Activated naive CD8-positive, alpha-beta T cell treated with anti-CD3 and anti-CD28 coated beads, Interleukin-2, amount 10 ng/mL, durations not matched to agents 7 days and 5 days (primary cell): ENCODE results near the gene IL18BP. TPM values are rescaled to one million over a fixed set of nuclear protein-coding genes. Genes with fewer than 3 reads are reported as not detected.

Source experiments
- ATAC-seq: fragments of 150-1000 bp; cut with Tn5 transposase; one replicate; pipeline ENCODE4 v1.10.0; 2021; ENCODE audit warnings: low read depth, moderate library complexity
- POLR2A ChIA-PET: fragments of 350-600 bp; sonication (Branson Sonifier 250); formaldehyde crosslinking; loops from one replicate; lab custom pipeline; 2021; ENCODE audit warnings: antibody characterized with exemption; lab: Charles Lee
- DNase-seq: peaks from one replicate; pipeline ENCODE4 v3.0.0; 2021
- H3K27ac Mint-ChIP-seq: one replicate; pipeline ENCODE4 v1.8.0; 2022; ENCODE audit warnings: mild to moderate bottlenecking, mixed read lengths
- H3K27me3 Mint-ChIP-seq: one replicate; pipeline ENCODE4 v1.8.0; 2022; ENCODE audit warnings: mild to moderate bottlenecking, moderate library complexity, mixed read lengths
- H3K36me3 Mint-ChIP-seq: one replicate; pipeline ENCODE4 v1.8.0; 2021; ENCODE audit warnings: mild to moderate bottlenecking, mixed read lengths
- H3K4me1 Mint-ChIP-seq: one replicate; pipeline ENCODE4 v1.8.0; 2021; ENCODE audit warnings: mixed read lengths
- H3K4me3 Mint-ChIP-seq: one replicate; pipeline ENCODE4 v1.8.0; 2022; ENCODE audit warnings: mild to moderate bottlenecking, moderate library complexity, mixed read lengths
- H3K9me3 Mint-ChIP-seq: one replicate; pipeline ENCODE4 v1.8.0; 2021; ENCODE audit warnings: mixed read lengths
- total RNA-seq, 2 experiments: library from RNA; stranded (reverse); gene quantifications; one replicate each; pipeline ENCODE4 v1.2.3, GENCODE V29; 2021

The IL18BP gene
- total RNA-seq, 2 experiments from 2014 or later, result 21.2 to 22.9 TPM

- no peaks in the 10 kb centered on the region for H3K27me3 Mint-ChIP-seq
- ATAC-seq (no peak), DNase-seq (no peak)
- H3K4me1 Mint-ChIP-seq, result peaks cover 5% of the 10 kb centered on the region
- H3K36me3 Mint-ChIP-seq, result peaks cover 6% of the 10 kb centered on the region
- H3K27ac Mint-ChIP-seq, result no peak overlapping the region
- no peaks in the 10 kb centered on the region for H3K9me3 Mint-ChIP-seq
- no peak overlapping the region for H3K4me3 Mint-ChIP-seq
- POLR2A ChIA-PET, result no interaction called here
Measured at GRCh38 chr11:71986131-71986530, 12.6 kb upstream of the IL18BP start.

GRCh38 chr11:71987521-71987920 lies 11.2 kb upstream of the IL18BP start:
- H3K4me1 Mint-ChIP-seq, result peaks cover 8% of the 10 kb centered on the region
- H3K27me3 Mint-ChIP-seq, result no peaks in the 10 kb centered on the region
- no peak for ATAC-seq
- no peaks in the 10 kb centered on the region for H3K9me3 Mint-ChIP-seq
- H3K27ac Mint-ChIP-seq, result no peak overlapping the region
- no peak overlapping the region for H3K4me3 Mint-ChIP-seq
- no peak for DNase-seq
- peaks cover 4% of the 10 kb centered on the region for H3K36me3 Mint-ChIP-seq
- POLR2A ChIA-PET, result interaction anchor here (1.0 kb wide), 1 partner anchor 424 kb away, joined by 3 read pairs; no protein-coding TSS in a partner anchor

DNA sequence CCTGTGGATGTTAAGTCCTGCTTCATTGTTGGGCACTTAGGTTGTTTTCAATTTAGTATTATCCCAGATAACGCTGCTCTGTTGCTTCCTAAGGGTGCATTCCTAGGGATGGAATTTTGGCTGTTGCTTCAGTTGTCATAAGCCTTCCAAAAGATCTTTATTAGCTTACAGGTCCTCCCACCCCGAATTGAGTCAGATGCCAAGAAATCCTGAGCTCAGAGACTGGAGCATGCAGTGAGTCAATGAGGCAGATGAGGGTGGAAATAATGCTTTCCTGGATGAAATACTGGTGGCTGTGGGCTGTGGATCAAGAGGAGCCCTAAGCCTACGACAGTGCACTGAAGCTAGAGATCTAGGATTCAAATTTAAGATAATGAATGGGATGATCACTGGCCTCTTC lies 10.7 kb upstream of the IL18BP start:
- DNase-seq (no peak), ATAC-seq (no peak)
- POLR2A ChIA-PET, result interaction anchor here (0.5 to 1.0 kb wide), 2 partner anchors 19 to 424 kb away, joined by 3 read pairs; no protein-coding TSS in a partner anchor

DNA sequence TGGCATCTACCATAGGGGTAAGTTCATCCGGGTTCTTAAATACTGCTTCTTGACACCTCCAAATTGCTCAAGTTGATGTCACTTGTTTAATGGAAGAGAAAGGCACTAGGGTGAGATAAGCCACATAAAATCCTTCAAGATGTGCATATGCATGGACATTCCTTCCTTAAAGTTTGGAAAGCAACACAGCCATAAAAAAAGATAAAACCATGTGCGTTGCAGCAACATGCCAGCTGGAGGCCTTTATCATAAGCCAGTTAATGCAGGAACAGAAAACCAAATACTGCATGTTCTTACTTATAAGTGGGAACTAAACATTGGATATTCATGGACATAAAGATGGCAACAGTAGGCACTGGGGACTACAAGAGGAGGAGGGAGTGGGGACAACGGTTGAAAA lies 8.0 kb upstream of the IL18BP start:
- no peak for ATAC-seq
- DNase-seq, result no peak
- H3K36me3 Mint-ChIP-seq, result peaks cover 2% of the 10 kb centered on the region
- no peaks in the 10 kb centered on the region for H3K27me3 Mint-ChIP-seq
- H3K4me1 Mint-ChIP-seq, result peaks cover 4% of the 10 kb centered on the region
- no peaks in the 10 kb centered on the region for H3K9me3 Mint-ChIP-seq
- H3K27ac Mint-ChIP-seq, result no peak overlapping the region
- POLR2A ChIA-PET, result no interaction called here
- no peak overlapping the region for H3K4me3 Mint-ChIP-seq

More for the DNA sequence above, 10.7 kb upstream of the IL18BP start:
- Mint-ChIP-seq H3K27ac (no peak overlapping the region), H3K27me3 (no peaks in the 10 kb centered on the region), H3K9me3 (no peaks in the 10 kb centered on the region), H3K4me3 (no peak overlapping the region), H3K36me3 (peaks cover 4% of the 10 kb centered on the region), H3K4me1 (peaks cover 9% of the 10 kb centered on the region)

DNA sequence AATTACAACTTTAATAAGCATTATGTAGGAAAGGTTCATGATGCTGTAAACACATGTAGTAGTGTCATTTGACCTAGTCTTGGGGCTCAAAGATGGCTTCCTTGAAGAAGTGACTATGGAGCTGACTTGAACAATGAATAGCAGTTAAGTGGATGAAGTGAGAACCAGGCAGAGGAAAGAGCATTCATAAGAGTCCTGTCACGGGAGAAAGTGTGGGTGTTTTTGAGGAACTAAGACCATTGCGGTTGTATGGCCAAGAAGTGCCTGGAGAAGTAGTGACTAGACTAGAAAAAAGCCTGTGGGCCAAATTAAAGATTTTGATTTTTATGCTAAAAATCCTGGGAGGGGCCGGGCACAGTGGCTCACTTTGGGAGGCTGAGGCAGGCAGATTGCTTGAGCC lies 7.2 kb upstream of the IL18BP start:
- Mint-ChIP-seq H3K4me3 (no peak overlapping the region), H3K36me3 (peaks cover 2% of the 10 kb centered on the region), H3K9me3 (no peaks in the 10 kb centered on the region), H3K27me3 (no peaks in the 10 kb centered on the region), H3K27ac (no peak overlapping the region), H3K4me1 (peaks cover 4% of the 10 kb centered on the region)
- POLR2A ChIA-PET, result no interaction called here
- ATAC-seq, result no peak
- no peak for DNase-seq

DNA sequence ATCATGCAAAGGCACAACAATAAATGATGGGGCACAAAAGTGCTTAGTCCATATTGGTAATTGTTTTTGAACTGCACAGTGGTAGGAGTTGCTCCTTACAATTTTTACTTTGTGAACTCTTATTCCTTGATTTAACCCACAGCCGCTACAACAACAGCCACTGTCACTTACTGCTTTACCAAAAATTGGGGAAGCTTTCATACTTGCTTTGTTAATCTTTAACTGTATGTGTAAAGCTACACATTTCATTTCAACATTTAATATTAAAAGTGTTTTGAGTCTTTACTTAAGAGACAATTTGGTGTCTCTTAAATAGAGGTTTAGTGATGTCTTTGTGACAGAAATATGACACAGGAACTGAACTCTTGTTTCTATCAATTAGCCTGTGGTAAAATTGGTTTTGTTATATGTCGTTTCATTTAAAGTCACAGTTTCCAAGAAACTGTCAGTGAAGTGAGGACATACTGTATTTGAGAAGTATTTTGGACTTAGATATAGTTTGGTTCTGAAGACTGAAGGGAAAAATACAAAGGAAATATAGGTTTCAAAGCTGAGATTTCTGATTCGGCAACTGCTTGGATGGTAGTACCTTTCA lies 6.5 kb upstream of the IL18BP start:
- no peak for ATAC-seq
- DNase-seq, result no peak
- Mint-ChIP-seq H3K27ac (no peak overlapping the region), H3K4me3 (no peak overlapping the region), H3K4me1 (peaks cover 4% of the 10 kb centered on the region), H3K9me3 (no peaks in the 10 kb centered on the region), H3K27me3 (no peaks in the 10 kb centered on the region), H3K36me3 (no peaks in the 10 kb centered on the region)
- POLR2A ChIA-PET, result no interaction called here

GRCh38 chr11:71994786-71995185 lies 3.9 kb upstream of the IL18BP start:
- peaks cover 20% of the 10 kb centered on the region for H3K4me1 Mint-ChIP-seq

DNA sequence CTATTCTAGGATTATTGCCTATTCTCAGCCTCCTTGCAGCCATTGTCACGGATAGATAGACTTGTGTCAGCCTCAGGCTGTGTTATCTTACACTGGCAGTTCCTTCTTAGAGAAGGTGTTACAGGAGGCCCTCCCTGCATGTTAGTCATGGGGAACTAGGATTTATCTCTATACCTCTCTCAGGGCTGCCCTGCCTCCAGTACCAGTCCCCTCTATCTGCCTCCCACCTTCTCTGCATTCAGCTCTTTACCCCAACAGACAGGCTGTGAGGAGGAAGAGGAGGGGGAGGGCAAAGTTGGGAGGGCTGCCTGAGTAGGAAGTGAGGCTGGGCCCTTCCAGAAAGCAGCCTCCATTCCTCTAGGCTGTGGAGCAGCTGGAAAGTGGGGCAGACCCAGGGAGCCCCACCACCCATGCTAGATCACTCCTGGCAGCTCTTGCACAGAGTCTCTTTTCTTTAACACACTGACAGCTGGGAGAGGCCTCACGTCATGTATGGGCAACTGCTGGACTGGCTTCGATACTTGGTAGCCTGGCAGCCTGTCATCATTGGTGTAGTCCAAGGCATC lies 2.9 kb upstream of the IL18BP start:
- H3K36me3 Mint-ChIP-seq, result peaks cover 1% of the 10 kb centered on the region
- H3K9me3 Mint-ChIP-seq, result no peaks in the 10 kb centered on the region
- H3K27me3 Mint-ChIP-seq, result no peaks in the 10 kb centered on the region
- POLR2A ChIA-PET, result no interaction called here
- no peak for ATAC-seq
- H3K27ac Mint-ChIP-seq, result no peak overlapping the region
- no peak overlapping the region for H3K4me3 Mint-ChIP-seq
- DNase-seq, result no peak
- peaks cover 22% of the 10 kb centered on the region for H3K4me1 Mint-ChIP-seq

More at GRCh38 chr11:71994786-71995185, 3.9 kb upstream of the IL18BP start:
- ATAC-seq, result no peak
- DNase-seq, result no peak
- Mint-ChIP-seq H3K27ac (no peak overlapping the region), H3K27me3 (no peaks in the 10 kb centered on the region), H3K4me3 (no peak overlapping the region), H3K36me3 (peaks cover 1% of the 10 kb centered on the region), H3K9me3 (no peaks in the 10 kb centered on the region)
- POLR2A ChIA-PET, result interaction anchor here (0.5 kb wide), 1 partner anchor 1794 kb away, joined by 3 read pairs; no protein-coding TSS in a partner anchor

- H3K27ac Mint-ChIP-seq, result no peak overlapping the region
- no peaks in the 10 kb centered on the region for H3K9me3 Mint-ChIP-seq
- no peak for ATAC-seq
- H3K4me3 Mint-ChIP-seq, result no peak overlapping the region
- DNase-seq, result no peak
- peaks cover 1% of the 10 kb centered on the region for H3K36me3 Mint-ChIP-seq
- no peaks in the 10 kb centered on the region for H3K27me3 Mint-ChIP-seq
- H3K4me1 Mint-ChIP-seq, result peaks cover 22% of the 10 kb centered on the region
- POLR2A ChIA-PET, result no interaction called here
Measured at GRCh38 chr11:71996517-71996916, 2.2 kb upstream of the IL18BP start.

DNA sequence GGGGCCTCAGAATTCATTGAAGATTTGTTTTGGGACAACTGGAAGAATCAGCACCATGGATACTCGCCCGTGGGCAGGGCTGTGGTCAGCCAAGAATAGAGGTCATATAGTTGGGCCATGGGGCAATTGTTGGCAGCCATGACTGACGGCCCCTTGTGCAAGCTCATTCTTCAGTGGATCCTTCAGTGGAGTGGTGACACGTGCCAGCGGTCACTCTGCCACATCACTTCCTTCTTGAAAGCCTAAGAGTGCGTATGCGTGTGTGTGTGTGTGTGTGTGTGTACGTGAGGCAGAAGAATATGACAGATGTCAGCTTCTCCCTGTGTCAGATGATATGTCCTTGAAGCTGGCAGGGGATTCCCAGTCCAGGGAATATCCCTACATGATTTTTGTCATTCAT lies 1.8 kb upstream of the IL18BP start:
- POLR2A ChIA-PET, result interaction anchor here (0.7 kb wide), 1 partner anchor 40 kb away, joined by 4 read pairs; no protein-coding TSS in a partner anchor
- Mint-ChIP-seq H3K4me3 (no peak overlapping the region), H3K9me3 (no peaks in the 10 kb centered on the region), H3K4me1 (peaks cover 24% of the 10 kb centered on the region), H3K27ac (no peak overlapping the region), H3K27me3 (no peaks in the 10 kb centered on the region), H3K36me3 (peaks cover 4% of the 10 kb centered on the region)
- DNase-seq (no peak), ATAC-seq (no peak)

- POLR2A ChIA-PET, result interaction anchor here (0.7 to 1.3 kb wide), 2 partner anchors 41 to 93 kb away, joined by 3 to 4 read pairs; no protein-coding TSS in a partner anchor
- ATAC-seq (no peak), DNase-seq (no peak)
- no peak overlapping the region for H3K27ac Mint-ChIP-seq
- no peak overlapping the region for H3K4me3 Mint-ChIP-seq
- H3K4me1 Mint-ChIP-seq, result peaks cover 24% of the 10 kb centered on the region
- no peaks in the 10 kb centered on the region for H3K27me3 Mint-ChIP-seq
- peaks cover 8% of the 10 kb centered on the region for H3K36me3 Mint-ChIP-seq
- no peaks in the 10 kb centered on the region for H3K9me3 Mint-ChIP-seq
Measured at GRCh38 chr11:71997594-71997993, 1.1 kb upstream of the IL18BP start.

DNA sequence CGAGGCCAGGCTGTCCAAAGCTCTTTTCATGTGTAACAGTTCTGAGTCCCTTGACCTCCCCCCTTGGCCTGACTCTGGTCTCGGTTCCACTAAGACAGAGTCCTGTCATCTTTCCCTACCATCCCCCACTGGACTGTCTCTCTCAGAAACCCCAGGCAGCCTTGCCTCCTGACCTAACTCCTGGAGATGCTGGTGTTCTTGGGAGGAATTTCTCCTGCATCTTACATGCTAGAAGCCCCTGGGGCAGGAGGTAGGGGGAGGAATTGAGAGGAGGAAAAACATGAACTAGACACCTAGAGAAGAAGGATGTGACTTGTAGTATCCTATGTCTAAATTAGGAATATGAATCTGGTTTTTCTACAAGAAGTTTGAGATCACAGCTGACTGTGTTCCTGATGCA lies 648 bp upstream of the IL18BP start:
- Mint-ChIP-seq H3K4me1 (peaks cover 24% of the 10 kb centered on the region), H3K27me3 (no peaks in the 10 kb centered on the region), H3K27ac (peak overlapping the region; percentile 96), H3K9me3 (no peaks in the 10 kb centered on the region), H3K4me3 (no peak overlapping the region), H3K36me3 (peaks cover 9% of the 10 kb centered on the region)
- DNase-seq, result no peak
- POLR2A ChIA-PET, result interaction anchor here (1.0 to 1.7 kb wide), 4 partner anchors 10 to 93 kb away, joined by 3 to 4 read pairs (median 3); no protein-coding TSS in a partner anchor
- no peak for ATAC-seq

DNA sequence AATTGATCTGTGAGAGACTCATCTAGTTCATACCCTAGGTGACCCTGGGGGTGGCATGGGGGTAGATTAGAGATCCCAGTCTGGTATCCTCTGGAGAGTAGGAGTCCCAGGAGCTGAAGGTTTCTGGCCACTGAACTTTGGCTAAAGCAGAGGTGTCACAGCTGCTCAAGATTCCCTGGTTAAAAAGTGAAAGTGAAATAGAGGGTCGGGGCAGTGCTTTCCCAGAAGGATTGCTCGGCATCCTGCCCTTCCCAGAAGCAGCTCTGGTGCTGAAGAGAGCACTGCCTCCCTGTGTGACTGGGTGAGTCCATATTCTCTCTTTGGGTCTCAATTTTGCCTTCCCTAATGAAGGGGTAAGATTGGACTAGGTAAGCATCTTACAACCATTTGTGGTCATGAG lies 653 bp downstream of the IL18BP start:
- DNase-seq (no peak), ATAC-seq (no peak)
- POLR2A ChIA-PET, result interaction anchor here (0.6 to 1.7 kb wide), 5 partner anchors 13 to 113 kb away, joined by 3 to 4 read pairs (median 3); partner anchors contain the start of gene ANAPC15
- Mint-ChIP-seq H3K9me3 (no peaks in the 10 kb centered on the region), H3K27ac (peak overlapping the region; percentile 96), H3K27me3 (no peaks in the 10 kb centered on the region), H3K4me1 (peaks cover 24% of the 10 kb centered on the region), H3K36me3 (peaks cover 12% of the 10 kb centered on the region), H3K4me3 (peak overlapping the region; percentile 86)

- peaks cover 12% of the 10 kb centered on the region for H3K36me3 Mint-ChIP-seq
- ATAC-seq, result no peak
- peak overlapping the region; percentile 96 for H3K27ac Mint-ChIP-seq
- DNase-seq, result no peak
- H3K4me3 Mint-ChIP-seq, result peak overlapping the region; percentile 86
- POLR2A ChIA-PET, result interaction anchor here (0.6 to 1.7 kb wide), 3 partner anchors 13 to 113 kb away, joined by 3 read pairs; partner anchors contain the start of gene ANAPC15
- H3K27me3 Mint-ChIP-seq, result no peaks in the 10 kb centered on the region
- H3K9me3 Mint-ChIP-seq, result no peaks in the 10 kb centered on the region
- H3K4me1 Mint-ChIP-seq, result peaks cover 24% of the 10 kb centered on the region
Measured at GRCh38 chr11:71999798-72000197, 1.1 kb downstream of the IL18BP start.
